IMR-90 (cell line): ENCODE results near the gene TRIM73. TPM values are rescaled to one million over a fixed set of nuclear protein-coding genes. Genes with fewer than 3 reads are reported as not detected.
"Not testable (repeated sequence)": the region's sequence is repeated elsewhere in the genome, so short reads cannot be mapped to it uniquely, and the experiment has no call there.

Experiments
- ATAC-seq: fragments of 200-7000 bp; cut with Tn5 transposase; 2 replicates; pipeline ENCODE4 v1.9.1; 2020; ENCODE audit warnings: low read depth, mild to moderate bottlenecking, moderate library complexity
- BruUV-seq: library from RNA; stranded (reverse); fragments of 400-500 nt; replicated peaks from 2 replicates; lab custom pipeline; 2021; lab: Mats Ljungman, UMichigan
- CTCF ChIA-PET: fragments of 300-600 bp; formaldehyde crosslinking; extraction: SDS; loops from one replicate; lab custom pipeline; 2021; ENCODE audit warnings: antibody characterized with exemption; lab: Yijun Ruan, JAX
- POLR2A ChIA-PET: fragments of 300-600 bp; sonication (Branson Sonifier 250); formaldehyde crosslinking; loops from one replicate; lab custom pipeline; 2022; ENCODE audit warnings: antibody characterized with exemption; ENCODE audit not compliant: unreplicated experiment; lab: Charles Lee
- DNase-seq: peaks from one replicate; pipeline ENCODE4 v3.0.0; 2013
- H2AFZ ChIP-seq: replicated peaks from 2 replicates; pipeline ENCODE3; 2013; ENCODE audit warnings: low read length, mild to moderate bottlenecking; ENCODE audit not compliant: poor library complexity
- H2AK5ac ChIP-seq: 2 replicates; pipeline ENCODE4 v1.6.1; 2013; ENCODE audit warnings: low read depth, low read length, inconsistent platforms
- H2AK9ac ChIP-seq: replicated peaks from 2 replicates; pipeline ENCODE3; 2013; ENCODE audit warnings: mild to moderate bottlenecking, low read depth, low read length, moderate library complexity; ENCODE audit not compliant: poor library complexity
- H2BK120ac ChIP-seq: 2 replicates; pipeline ENCODE4 v1.6.1; 2013; ENCODE audit warnings: low read depth, low read length, inconsistent platforms
- H2BK15ac ChIP-seq: 3 replicates; pipeline ENCODE4 v1.6.1; 2013; ENCODE audit warnings: low read depth, low read length, inconsistent platforms
- H2BK20ac ChIP-seq: 2 replicates; pipeline ENCODE4 v1.6.1; 2013; ENCODE audit warnings: low read depth, mild to moderate bottlenecking, inconsistent platforms, low read length, moderate library complexity
- H2BK5ac ChIP-seq: 2 replicates; pipeline ENCODE4 v1.6.1; 2013; ENCODE audit warnings: mild to moderate bottlenecking, low read depth, low read length, inconsistent platforms; ENCODE audit not compliant: poor library complexity, severe bottlenecking
- H3K14ac ChIP-seq: replicated peaks from 2 replicates; pipeline ENCODE4 v1.6.1; 2013; ENCODE audit warnings: low read depth, low read length, inconsistent platforms
- H3K18ac ChIP-seq: 2 replicates; pipeline ENCODE4 v1.6.1; 2013; ENCODE audit warnings: low read depth, low read length, control low read depth
- H3K23ac ChIP-seq: 2 replicates; pipeline ENCODE4 v1.6.1; 2013; ENCODE audit warnings: low read depth, low read length, inconsistent platforms
- H3K27ac ChIP-seq: 2 replicates; pipeline ENCODE4 v1.5.1; 2013; ENCODE audit warnings: mild to moderate bottlenecking, control low read depth, low read length; ENCODE audit not compliant: insufficient read depth
- H3K27me3 ChIP-seq: 2 replicates; pipeline ENCODE4 v1.6.1; 2013; ENCODE audit warnings: low read length; ENCODE audit not compliant: control insufficient read depth, insufficient read depth
- H3K36me3 ChIP-seq: 2 replicates; pipeline ENCODE4 v1.6.1; 2013; ENCODE audit warnings: low read length, mixed read lengths; ENCODE audit not compliant: control insufficient read depth, insufficient read depth
- H3K4ac ChIP-seq: 2 replicates; pipeline ENCODE4 v1.6.1; 2013; ENCODE audit warnings: low read depth, low read length, inconsistent platforms
- H3K4me1 ChIP-seq: 2 replicates; pipeline ENCODE4 v1.6.1; 2013; ENCODE audit warnings: low read length, mixed read lengths; ENCODE audit not compliant: control insufficient read depth, insufficient read depth
- H3K4me2 ChIP-seq: 2 replicates; pipeline ENCODE4 v1.6.1; 2013; ENCODE audit warnings: low read depth, mild to moderate bottlenecking, control low read depth, low read length, moderate library complexity
- H3K4me3 ChIP-seq: 2 replicates; pipeline ENCODE4 v1.5.1; 2013; ENCODE audit warnings: low read depth, mild to moderate bottlenecking, control low read depth, low read length, moderate library complexity; ENCODE audit not compliant: insufficient read depth
- H3K56ac ChIP-seq: 2 replicates; pipeline ENCODE4 v1.6.1; 2013; ENCODE audit warnings: low read length, inconsistent platforms; ENCODE audit not compliant: insufficient read depth; ENCODE audit errors: extremely low read depth
- H3K79me1 ChIP-seq, 2 experiments: 2 replicates each; pipeline ENCODE4 v1.6.1; 2013; ENCODE audit warnings: low read length in 2 of 2, inconsistent platforms in 1 of 2, low read depth in 1 of 2
- H3K9ac ChIP-seq: 2 replicates; pipeline ENCODE4 v1.6.1; 2013; ENCODE audit warnings: low read depth, low read length, control low read depth
- H3K9me1 ChIP-seq: 2 replicates; pipeline ENCODE4 v1.6.1; 2013; ENCODE audit warnings: low read length, inconsistent platforms; ENCODE audit not compliant: insufficient read depth
- H3K9me3 ChIP-seq: 2 replicates; pipeline ENCODE4 v1.6.1; 2013; ENCODE audit warnings: low read length; ENCODE audit not compliant: control insufficient read depth, insufficient read depth
- H4K20me1 ChIP-seq: 2 replicates; pipeline ENCODE4 v1.6.1; 2013; ENCODE audit warnings: low read length, inconsistent platforms; ENCODE audit not compliant: insufficient read depth
- H4K5ac ChIP-seq: 2 replicates; pipeline ENCODE4 v1.6.1; 2013; ENCODE audit warnings: mild to moderate bottlenecking, low read depth, low read length, control low read depth
- H4K8ac ChIP-seq, 2 experiments: 2 replicates each; pipeline ENCODE4 v1.6.1; 2013; ENCODE audit warnings: low read depth in 2 of 2, low read length in 2 of 2, control low read depth in 1 of 2, inconsistent platforms in 1 of 2
- H4K91ac ChIP-seq: 2 replicates; pipeline ENCODE4 v1.6.1; 2013; ENCODE audit warnings: low read depth, low read length, inconsistent platforms; ENCODE audit not compliant: insufficient read depth
- WGBS, 2 experiments: methylation state at CpG; one replicate each; pipeline versions ENCODE4 v1.1.5 to v1.1.7; 2013; ENCODE audit warnings: missing lambda C conversion rate in 2 of 2; ENCODE audit not compliant: insufficient read length in 1 of 2; ENCODE audit errors: extremely low coverage in 2 of 2; 5-methylcytosine and 5-hydroxymethylcytosine counted together
- dilution Hi-C: fragments of 300-500 bp; cut with HindIII; formaldehyde crosslinking; loops from one replicate; pipeline ENCODE4 v1.14.3; 2018; ENCODE audit warnings: low sequenced_read_pairs; ENCODE audit not compliant: unreplicated experiment
- in situ Hi-C: fragments of 300-500 bp; cut with MboI; formaldehyde crosslinking; loops from 3 replicates; pipeline ENCODE4 v1.14.3; 2019; ENCODE audit warnings: low sequenced_read_pairs, inconsistent platforms, mixed read lengths
- intact Hi-C: fragments of 100-400 bp; cut with micrococcal nuclease; formaldehyde crosslinking; loops from 2 replicates; pipeline ENCODE4 v1.10.0; 2022
- polyA plus RNA-seq, 3 experiments: library from polyadenylated mRNA; depleted of rRNA; stranded (reverse); fragments of >200 nt; gene quantifications; 2 replicates each; pipeline ENCODE4 v1.2.3, GENCODE V29; 2012; ENCODE audit warnings: low replicate concordance in 1 of 3
- total RNA-seq: library from RNA; depleted of rRNA; stranded (reverse); fragments of >200 nt; gene quantifications from 2 replicates; pipeline ENCODE4 v1.2.3, GENCODE V29; 2012

TRIM73 gene
- total and polyA plus RNA-seq, 2 of the 4 experiments (the other 2 are of a cell fraction), result 0.18 to 0.84 TPM

- H3K36me3 ChIP-seq, BruUV-seq, H3K4me2 ChIP-seq, H3K14ac ChIP-seq, in situ Hi-C loops, H2AK9ac ChIP-seq, H3K23ac ChIP-seq, H2BK20ac ChIP-seq, H4K5ac ChIP-seq, POLR2A ChIA-PET, H3K4ac ChIP-seq, H2AFZ ChIP-seq, H3K27me3 ChIP-seq, H4K8ac ChIP-seq, H3K27ac ChIP-seq, H4K91ac ChIP-seq, dilution Hi-C loops, H2BK15ac ChIP-seq, H2AK5ac ChIP-seq, H4K20me1 ChIP-seq, H3K9ac ChIP-seq, H2BK5ac ChIP-seq, H3K56ac ChIP-seq, intact Hi-C loops, H3K18ac ChIP-seq, H3K9me1 ChIP-seq, H2BK120ac ChIP-seq, H3K4me1 ChIP-seq, H3K9me3 ChIP-seq, CTCF ChIA-PET, H3K79me1 ChIP-seq, DNase-seq: not testable (repeated sequence)
- no CpG with 5 or more reads among the region's 74 CpGs for WGBS, 2 experiments
- peak overlapping the region; percentile 44; the same call in 1 of the 2 replicates for H3K4me3 ChIP-seq
- ATAC-seq, result peak; percentile 80
Measured at GRCh38 chr7:75409880-75410822, 14.7 kb downstream of the TRIM73 start.

DNA sequence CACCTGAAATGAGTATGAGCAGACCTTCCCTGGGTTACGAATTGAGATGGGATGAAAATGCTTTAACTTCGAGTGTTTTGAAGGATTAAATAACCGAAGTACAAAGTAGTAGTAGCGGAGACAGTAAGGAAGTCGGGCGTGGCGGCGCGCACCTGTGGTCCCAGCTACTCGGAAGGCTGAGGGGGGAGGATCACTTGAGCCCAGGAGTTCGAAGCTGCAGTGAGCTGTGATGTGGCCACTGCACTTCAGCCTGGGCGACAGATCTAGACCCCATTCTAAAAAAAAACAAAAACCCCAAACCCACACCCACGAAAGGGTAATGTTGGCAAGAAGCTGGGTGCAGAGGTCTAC is 15.4 kb downstream of the TRIM73 start:
- CTCF ChIA-PET, H3K9me1 ChIP-seq: not testable (repeated sequence)

More for the DNA sequence above, 15.4 kb downstream of the TRIM73 start:
- H3K4me3 ChIP-seq, H3K9me3 ChIP-seq, H3K4ac ChIP-seq, POLR2A ChIA-PET, H3K23ac ChIP-seq, H2AFZ ChIP-seq, H2BK120ac ChIP-seq, H2AK9ac ChIP-seq, H3K27me3 ChIP-seq, H2BK5ac ChIP-seq, H2AK5ac ChIP-seq, H3K27ac ChIP-seq, H4K5ac ChIP-seq, H3K79me1 ChIP-seq, DNase-seq, H3K4me1 ChIP-seq, dilution Hi-C loops, in situ Hi-C loops, H3K9ac ChIP-seq, BruUV-seq, H2BK20ac ChIP-seq, H3K36me3 ChIP-seq, ATAC-seq, H4K91ac ChIP-seq, intact Hi-C loops, H2BK15ac ChIP-seq, H3K56ac ChIP-seq, H4K20me1 ChIP-seq, H3K14ac ChIP-seq, H4K8ac ChIP-seq, H3K4me2 ChIP-seq, H3K18ac ChIP-seq: not testable (repeated sequence)
- WGBS, 2 experiments, result no CpG with 5 or more reads among the region's 13 CpGs
